ENCODE measurements around the gene FAM110D.

- TF ChIP-seq CTCF (IDR thresholded peaks at IDR 0.05) (no peak), TCF7L2 (IDR thresholded peaks at IDR 0.05; ENCODE audit: low read depth, low read length) (no peak), REST (IDR thresholded peaks at IDR 0.05; ENCODE audit: insufficient read depth in 1 of 2, low read depth in 2 of 2, low read length in 1 of 2) (no peak), POLR2AphosphoS5 (IDR thresholded peaks at IDR 0.05; ENCODE audit: low read depth, low read length) (no peak)
Measured at GRCh38 chr1:26203642-26204318, 44.9 kb downstream of the FAM110D start.

All from Panc1 (cell line).